Femur (tissue), 1 donor: ENCODE results near the gene DHRS4L2.
"Not testable (repeated sequence)": the region's sequence is repeated elsewhere in the genome, so short reads cannot be mapped to it uniquely, and the experiment has no call there.

Source experiments
- DNase-seq: peaks from one replicate; pipeline ENCODE4 v3.0.0-alpha.2; 2017

Gene DHRS4L2

DNA sequence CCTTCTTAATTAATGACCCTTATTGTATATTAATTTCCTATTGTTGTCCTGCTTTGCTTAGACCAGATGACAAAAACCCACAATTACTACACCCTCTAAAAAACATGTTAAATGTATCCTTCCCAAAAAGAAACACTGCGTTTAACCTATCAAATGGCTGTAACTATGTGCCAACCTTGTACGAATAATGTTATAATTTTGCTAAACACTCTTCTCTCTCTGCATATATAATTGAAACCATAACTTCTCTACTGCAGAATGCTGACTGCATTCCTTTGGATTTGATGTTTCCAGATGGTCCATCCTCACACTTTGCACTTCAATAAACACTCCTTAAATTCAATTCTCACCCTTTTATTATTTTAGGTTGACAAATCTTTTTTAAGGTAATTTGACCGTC is 31.8 kb downstream of the DHRS4L2 start:
- DNase-seq = not testable (repeated sequence)

- not testable (repeated sequence) for DNase-seq
Measured at GRCh38 chr14:24024939-24025418, 36.2 kb downstream of the DHRS4L2 start.

DNA sequence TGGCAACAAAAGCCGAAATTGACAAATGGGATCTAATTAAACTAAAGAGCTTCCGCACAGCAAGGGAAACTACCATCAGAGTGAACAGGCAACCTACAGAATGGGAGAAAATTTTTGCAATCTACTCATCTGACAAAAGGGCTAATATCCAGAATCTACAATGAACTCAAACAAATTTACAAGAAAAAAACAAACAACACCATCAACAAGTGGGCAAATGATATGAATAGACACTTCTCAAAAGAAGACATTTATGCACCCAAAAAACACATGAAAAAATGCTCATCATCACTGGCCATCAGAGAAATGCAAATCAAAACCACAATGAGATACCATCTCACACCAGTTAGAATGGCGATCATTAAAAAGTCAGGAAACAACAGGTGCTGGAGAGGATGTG is 41.0 kb downstream of the DHRS4L2 start:
- DNase-seq = not testable (repeated sequence)

DNA sequence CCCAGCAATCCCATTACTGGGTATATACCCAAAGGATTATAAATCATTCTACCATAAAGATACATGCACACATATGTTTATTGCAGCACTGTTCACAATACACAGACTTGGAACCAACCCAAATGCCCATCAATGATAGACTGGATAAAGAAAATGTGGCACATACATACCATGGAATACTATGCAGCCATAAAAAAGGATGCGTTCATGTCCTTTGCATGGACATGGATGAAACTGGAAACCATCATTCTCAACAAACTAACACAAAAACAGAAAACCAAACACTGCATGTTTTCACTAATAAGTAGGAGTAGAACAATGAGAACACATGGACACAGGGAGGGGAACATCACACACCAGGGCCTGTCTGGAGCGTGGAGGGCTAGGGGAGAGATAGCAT is 42.6 kb downstream of the DHRS4L2 start:
- not testable (repeated sequence) for DNase-seq

GRCh38 chr14:24032727-24033418 is 44.1 kb downstream of the DHRS4L2 start:
- DNase-seq = no peak

GRCh38 chr14:24035769-24036168 is 47.0 kb downstream of the DHRS4L2 start:
- DNase-seq = not testable (repeated sequence)

DNA sequence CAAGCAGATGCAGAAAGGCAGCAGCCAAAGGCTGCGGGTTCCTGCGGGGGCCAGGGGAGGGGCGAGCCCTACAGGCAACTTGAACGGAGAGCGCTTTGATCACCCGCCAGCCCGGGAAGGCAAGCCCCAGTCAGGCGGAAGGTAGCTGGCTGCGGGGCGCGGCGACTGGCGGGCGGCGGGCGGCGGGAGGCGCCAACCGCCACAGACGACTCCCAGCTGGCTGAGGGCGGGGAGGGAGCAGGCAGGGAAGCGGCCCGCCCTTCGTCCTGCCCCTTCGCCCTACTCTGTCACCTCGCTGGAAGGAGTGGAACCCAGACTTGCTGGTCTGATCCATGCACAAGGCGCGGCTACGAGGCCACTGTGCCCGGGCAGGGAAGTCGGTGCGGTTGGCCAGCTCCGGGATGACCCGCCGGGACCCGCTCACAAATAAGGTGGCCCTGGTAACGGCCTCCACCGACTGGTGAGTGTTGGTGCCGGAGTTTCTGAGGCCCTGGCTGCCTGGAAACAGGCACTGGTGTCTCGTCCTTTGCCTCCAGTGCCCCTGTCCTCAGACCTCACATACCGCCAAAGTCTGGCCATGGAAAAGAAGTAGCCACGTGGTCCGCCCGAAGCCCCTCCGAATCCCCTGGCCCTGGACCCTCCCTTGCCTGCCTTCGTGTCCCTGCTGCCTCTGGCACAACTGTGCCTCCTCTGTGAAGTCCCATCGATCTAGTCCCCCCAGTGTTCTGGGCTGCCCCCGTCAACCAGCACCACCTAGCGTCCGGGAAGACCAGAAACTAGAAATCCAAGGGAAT is 47.6 kb downstream of the DHRS4L2 start:
- peak; percentile 88 for DNase-seq

- DNase-seq = not testable (repeated sequence)
Measured at GRCh38 chr14:24036963-24037657, 48.4 kb downstream of the DHRS4L2 start.

- DNase-seq = no peak
Measured at GRCh38 chr14:24037658-24038037, 48.9 kb downstream of the DHRS4L2 start.

GRCh38 chr14:24038686-24039085 is 50.0 kb downstream of the DHRS4L2 start:
- no peak for DNase-seq

DNA sequence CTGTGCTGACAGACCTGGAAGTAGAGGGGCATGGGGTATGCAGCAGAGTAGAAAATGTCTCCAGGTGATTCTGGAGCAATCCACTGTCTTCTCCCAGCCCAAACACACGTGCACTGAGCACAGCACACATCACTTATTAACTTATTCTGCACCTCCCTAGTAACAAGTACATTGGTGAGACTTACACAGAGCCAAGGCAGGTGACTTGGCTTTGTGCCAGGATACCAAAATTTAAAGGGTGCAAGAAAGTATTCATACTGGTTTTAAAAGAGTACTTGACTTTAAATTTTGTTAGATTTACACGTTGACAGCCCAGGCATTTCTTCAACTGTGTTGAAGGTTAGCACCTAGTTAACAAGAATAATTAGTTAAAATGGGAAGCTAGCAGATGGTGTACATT is 52.0 kb downstream of the DHRS4L2 start:
- no peak for DNase-seq

GRCh38 chr14:24042746-24043145 is 54.0 kb downstream of the DHRS4L2 start:
- no peak for DNase-seq

DNA sequence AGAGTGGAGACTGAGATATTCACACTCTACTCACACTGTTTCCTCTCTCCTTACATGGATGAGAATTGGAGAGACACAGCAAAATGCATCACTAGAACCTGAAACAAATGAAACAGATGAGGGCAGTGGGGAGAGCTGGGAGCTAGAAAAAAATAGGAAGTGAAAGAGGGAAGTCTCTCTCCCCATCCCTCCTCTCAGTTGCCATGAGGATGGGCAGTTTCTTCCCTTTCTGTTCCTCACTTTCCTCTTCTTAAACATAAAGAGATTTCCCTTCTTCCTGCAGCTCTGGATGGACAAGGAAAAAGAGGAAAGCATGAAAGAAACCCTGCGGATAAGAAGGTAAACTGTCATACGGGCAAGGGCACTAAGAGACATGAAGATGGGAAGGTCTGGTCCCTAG is 60.3 kb downstream of the DHRS4L2 start:
- not testable (repeated sequence) for DNase-seq

DNA sequence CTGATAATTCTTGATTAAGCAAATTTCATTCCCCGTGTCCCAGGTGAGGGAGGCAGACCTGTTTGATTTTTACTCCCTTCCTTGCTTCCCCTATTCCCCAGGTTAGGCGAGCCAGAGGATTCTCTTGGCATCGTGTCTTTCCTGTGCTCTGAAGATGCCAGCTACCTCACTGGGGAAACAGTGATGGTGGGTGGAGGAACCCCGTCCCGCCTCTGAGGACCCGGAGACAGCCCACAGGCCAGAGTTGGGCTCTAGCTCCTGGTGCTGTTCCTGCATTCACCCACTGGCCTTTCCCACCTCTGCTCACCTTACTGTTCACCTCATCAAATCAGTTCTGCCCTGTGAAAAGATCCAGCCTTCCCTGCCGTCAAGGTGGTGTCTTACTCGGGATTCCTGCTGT is 62.0 kb downstream of the DHRS4L2 start:
- peak; percentile 16 for DNase-seq

GRCh38 chr14:24051176-24051788 is 62.6 kb downstream of the DHRS4L2 start:
- peak; percentile 27 for DNase-seq

DNA sequence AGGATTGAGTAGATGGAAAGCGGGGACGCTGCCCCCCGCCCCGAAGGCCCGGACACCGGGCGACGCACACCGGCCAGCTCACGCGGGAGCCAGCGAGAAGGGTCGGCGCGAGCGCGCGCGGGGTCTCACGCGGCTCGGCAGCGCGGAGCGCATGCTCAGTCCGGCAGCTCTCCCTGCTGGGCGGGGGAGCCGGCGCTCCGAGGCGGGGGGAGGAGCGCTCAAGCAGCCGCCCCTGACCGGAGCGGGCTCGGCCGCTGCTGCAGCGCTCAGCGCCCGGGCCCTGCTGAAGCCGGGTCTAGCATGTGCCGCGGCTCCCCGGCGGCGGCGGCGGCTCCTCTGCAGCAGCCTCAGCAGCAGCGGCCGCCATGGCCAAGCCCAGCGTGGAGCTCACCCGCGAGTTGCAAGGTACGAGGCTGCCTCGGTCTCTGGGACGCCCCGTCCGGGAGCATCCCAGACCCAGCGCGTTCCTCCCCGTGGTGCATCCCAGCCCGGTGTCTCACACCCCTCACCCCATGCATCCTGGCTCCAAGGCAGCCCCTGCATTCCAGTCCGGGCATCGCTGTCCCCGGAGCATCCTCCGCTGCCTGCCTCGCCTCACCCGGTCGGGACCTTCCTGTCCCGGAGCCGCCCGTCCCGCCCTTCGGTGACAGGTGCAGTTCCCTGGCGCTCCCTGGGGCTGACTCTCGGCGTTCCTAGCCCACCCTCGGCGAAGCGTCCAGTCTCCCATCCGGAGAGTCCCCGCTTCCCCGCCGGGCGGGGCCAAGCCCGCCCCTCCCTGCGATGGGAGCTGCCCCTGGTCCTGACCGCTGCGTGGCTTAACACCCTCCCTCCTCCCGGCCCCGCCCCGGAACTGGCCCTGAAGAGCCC is 63.3 kb downstream of the DHRS4L2 start, which contains the start of gene CARMIL3:
TSS of gene CARMIL3 (plus strand) at position 221 of the 867 bp plus-strand sequence. CDS start at position 366, 145 bp downstream.
- DNase-seq = peak; percentile 74

- no peak for DNase-seq
Measured at GRCh38 chr14:24052656-24053547, 64.2 kb downstream of the DHRS4L2 start.

- DNase-seq = no peak
Measured at GRCh38 chr14:24053548-24054323, 65.0 kb downstream of the DHRS4L2 start.

GRCh38 chr14:24054324-24054641 is 65.6 kb downstream of the DHRS4L2 start:
- no peak for DNase-seq

DNA sequence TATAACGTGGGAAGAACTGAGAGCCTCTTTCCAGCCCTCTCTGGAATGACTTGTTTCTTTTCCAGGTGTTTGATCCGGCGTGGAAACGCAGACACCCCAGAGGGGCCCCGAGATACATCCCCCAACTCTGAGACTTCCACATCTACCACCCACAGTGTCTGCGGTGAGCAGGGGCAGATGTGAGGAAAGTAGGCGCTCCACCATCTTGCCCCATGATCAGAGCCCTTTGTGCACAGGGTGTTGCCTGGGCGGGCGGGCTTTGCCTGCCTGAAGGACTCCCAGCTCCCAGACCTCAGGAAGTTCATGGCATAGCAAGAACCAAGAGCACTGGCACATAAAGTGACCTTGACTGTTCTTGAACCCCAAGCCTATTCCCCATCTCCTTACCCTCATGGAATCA is 65.9 kb downstream of the DHRS4L2 start:
- no peak for DNase-seq
